Type B pancreatic cell (in vitro differentiated cells): ENCODE results near the gene EIF4G3. TPM values are rescaled to one million over a fixed set of nuclear protein-coding genes. Genes with fewer than 3 reads are reported as not detected.
"Not testable (repeated sequence)": the region's sequence is repeated elsewhere in the genome, so short reads cannot be mapped to it uniquely, and the experiment has no call there.

Experiments used
- DNase-seq: peaks from one replicate; pipeline ENCODE4 v3.0.0; 2021; ENCODE audit warnings: mixed read lengths; ENCODE audit not compliant: unreplicated experiment; ENCODE audit errors: extremely low spot score
- H3K27ac Mint-ChIP-seq: 2 replicates; pipeline ENCODE4 v1.8.0; 2021; ENCODE audit warnings: mild to moderate bottlenecking, mixed read lengths
- H3K27me3 Mint-ChIP-seq: 2 replicates; pipeline ENCODE4 v1.8.0; 2021; ENCODE audit warnings: mixed read lengths
- H3K36me3 Mint-ChIP-seq: 2 replicates; pipeline ENCODE4 v1.8.0; 2021; ENCODE audit warnings: mixed read lengths
- H3K4me1 Mint-ChIP-seq: one replicate; pipeline ENCODE4 v1.8.0; 2021; ENCODE audit warnings: mixed read lengths; ENCODE audit not compliant: unreplicated experiment
- H3K4me3 Mint-ChIP-seq: 2 replicates; pipeline ENCODE4 v1.8.0; 2021; ENCODE audit warnings: mild to moderate bottlenecking, mixed read lengths
- H3K9me3 Mint-ChIP-seq: 2 replicates; pipeline ENCODE4 v1.8.0; 2021; ENCODE audit warnings: mixed read lengths
- total RNA-seq: library from RNA; stranded (reverse); gene quantifications from 2 replicates; pipeline ENCODE4 v1.2.1, GENCODE V29; 2021; ENCODE audit warnings: low replicate concordance
- TF ChIP-seq, protein P1 (sequence below): fragments of 200-600 bp; sonication (generic); conservative IDR thresholded peaks from 2 replicates; pipeline ENCODE4 v1.5.0; 2021; ENCODE audit warnings: antibody characterized with exemption, mild to moderate bottlenecking

The EIF4G3 gene
- total RNA-seq, 1 donor from 2014 or later, result 71.5 TPM

DNA sequence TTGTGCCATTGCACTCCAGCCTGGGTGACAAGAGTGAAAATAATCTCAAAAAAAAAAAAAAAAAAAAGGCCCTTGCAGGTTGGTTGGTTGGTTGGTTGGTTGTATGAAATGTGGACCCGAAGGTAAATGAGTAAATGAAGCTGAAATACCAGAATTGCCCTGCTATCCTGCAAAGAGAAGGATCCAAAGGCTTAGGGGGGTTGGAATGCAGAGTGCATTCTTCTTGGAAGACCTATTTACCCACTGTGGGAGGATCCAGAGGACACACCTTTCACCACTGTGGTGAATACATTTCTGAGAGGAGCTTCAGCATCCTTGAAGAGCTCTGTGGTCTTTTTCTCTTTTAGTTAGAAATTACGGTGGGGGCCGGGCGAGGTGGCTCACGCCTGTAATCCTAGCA, 28.7 kb upstream of the EIF4G3 start:
- Mint-ChIP-seq H3K27me3 (no peaks in the 10 kb centered on the region), H3K9me3 (no peaks in the 10 kb centered on the region), H3K36me3 (no peaks in the 10 kb centered on the region), H3K27ac (no peak overlapping the region), H3K4me1 (no peaks in the 10 kb centered on the region), H3K4me3 (no peak overlapping the region)
- TF ChIP-seq, protein P1, sequence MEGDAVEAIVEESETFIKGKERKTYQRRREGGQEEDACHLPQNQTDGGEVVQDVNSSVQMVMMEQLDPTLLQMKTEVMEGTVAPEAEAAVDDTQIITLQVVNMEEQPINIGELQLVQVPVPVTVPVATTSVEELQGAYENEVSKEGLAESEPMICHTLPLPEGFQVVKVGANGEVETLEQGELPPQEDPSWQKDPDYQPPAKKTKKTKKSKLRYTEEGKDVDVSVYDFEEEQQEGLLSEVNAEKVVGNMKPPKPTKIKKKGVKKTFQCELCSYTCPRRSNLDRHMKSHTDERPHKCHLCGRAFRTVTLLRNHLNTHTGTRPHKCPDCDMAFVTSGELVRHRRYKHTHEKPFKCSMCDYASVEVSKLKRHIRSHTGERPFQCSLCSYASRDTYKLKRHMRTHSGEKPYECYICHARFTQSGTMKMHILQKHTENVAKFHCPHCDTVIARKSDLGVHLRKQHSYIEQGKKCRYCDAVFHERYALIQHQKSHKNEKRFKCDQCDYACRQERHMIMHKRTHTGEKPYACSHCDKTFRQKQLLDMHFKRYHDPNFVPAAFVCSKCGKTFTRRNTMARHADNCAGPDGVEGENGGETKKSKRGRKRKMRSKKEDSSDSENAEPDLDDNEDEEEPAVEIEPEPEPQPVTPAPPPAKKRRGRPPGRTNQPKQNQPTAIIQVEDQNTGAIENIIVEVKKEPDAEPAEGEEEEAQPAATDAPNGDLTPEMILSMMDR, result no peak
- DNase-seq, result no peak

DNA sequence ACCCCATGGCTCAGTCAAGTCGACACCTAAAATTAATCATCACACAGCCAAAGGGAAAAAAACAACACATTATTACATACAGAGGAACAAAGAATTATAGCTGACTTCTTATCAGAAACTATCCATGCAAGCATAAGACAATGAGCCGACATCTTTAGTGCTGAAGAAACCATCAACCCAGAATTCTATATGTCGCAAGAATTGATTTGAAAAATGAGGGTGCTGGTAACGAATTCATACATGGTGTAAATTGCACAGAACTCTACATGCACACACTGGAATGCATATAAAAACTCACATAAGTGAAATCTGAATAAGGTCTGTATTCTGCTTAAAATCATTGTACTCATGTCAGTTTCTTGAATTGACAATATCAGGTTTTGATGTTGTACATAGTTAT, 25.0 kb upstream of the EIF4G3 start:
- Mint-ChIP-seq H3K27me3 (peaks cover 4% of the 10 kb centered on the region), H3K27ac (no peak overlapping the region), H3K4me1 (no peaks in the 10 kb centered on the region), H3K36me3 (no peaks in the 10 kb centered on the region), H3K9me3 (no peaks in the 10 kb centered on the region), H3K4me3 (no peak overlapping the region)
- DNase-seq, result no peak
- TF ChIP-seq, protein P1, result no peak

DNA sequence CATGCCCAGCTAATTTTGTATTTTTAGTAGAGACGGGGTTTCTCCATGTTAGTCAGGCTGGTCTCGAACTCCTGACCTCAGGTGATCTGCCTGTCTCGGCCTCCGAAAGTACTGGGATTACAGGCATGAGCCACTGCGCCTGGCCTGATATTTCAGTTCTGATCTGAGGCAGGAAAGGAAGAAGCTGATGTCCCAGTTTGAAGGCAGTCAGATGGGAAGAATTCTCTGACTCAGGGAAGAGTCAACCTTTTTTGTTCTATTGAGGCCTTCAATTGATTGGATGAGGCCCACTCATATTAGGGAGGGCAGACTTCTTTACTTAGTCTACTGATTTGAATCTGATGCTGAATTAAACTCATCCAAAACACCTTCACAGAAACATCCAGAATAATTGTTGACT, 24.5 kb upstream of the EIF4G3 start:
- H3K27ac Mint-ChIP-seq, H3K27me3 Mint-ChIP-seq: not testable (repeated sequence)

DNA sequence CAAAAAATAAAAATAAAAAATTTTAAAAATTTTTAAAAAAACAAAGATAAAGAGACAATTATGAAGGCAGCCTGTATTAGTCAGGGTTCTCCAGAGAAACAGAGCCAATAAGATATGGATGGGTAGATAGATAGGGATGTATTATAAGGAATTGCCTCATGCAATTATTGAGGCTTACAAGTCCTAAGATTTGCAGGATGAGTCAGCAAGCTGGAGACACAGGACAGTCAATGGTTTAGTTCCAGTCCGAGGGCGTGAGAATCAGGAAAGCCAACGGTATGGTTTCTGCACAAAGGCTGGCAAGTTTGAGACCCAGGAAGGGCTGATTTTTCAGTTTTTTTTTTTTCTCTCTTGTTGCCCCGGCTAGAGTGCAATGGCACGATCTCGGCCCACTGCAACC, 24.1 kb upstream of the EIF4G3 start:
- H3K27me3 Mint-ChIP-seq, result peaks cover 4% of the 10 kb centered on the region
- TF ChIP-seq, protein P1, result no peak
- H3K27ac Mint-ChIP-seq, result no peak overlapping the region
- no peaks in the 10 kb centered on the region for H3K4me1 Mint-ChIP-seq
- H3K4me3 Mint-ChIP-seq, result no peak overlapping the region
- no peaks in the 10 kb centered on the region for H3K36me3 Mint-ChIP-seq
- H3K9me3 Mint-ChIP-seq, result no peaks in the 10 kb centered on the region
- DNase-seq, result no peak

More for the DNA sequence above, 24.5 kb upstream of the EIF4G3 start:
- not testable (repeated sequence) for H3K36me3 Mint-ChIP-seq, H3K4me1 Mint-ChIP-seq, H3K9me3 Mint-ChIP-seq, H3K4me3 Mint-ChIP-seq, DNase-seq

DNA sequence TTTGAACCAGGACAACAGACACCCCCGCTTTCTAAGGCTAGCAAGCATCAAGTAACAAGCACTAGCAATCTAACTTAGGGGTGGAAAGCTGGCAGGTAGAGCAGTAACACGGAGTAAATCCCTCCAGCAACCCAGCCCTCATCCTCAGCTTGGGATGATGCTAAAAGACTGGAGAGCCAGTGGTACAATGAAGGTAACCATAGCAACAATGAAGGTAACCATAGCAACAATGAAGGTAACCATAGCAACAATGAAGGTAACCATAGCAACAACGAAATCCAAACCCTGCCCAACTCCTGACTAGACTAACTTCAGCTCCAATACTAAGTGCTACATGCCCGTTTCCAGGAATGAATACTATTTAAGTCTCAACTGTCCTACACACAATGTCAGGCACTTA, 22.2 kb upstream of the EIF4G3 start:
- no peak overlapping the region for H3K27ac Mint-ChIP-seq
- no peak for DNase-seq
- peaks cover 8% of the 10 kb centered on the region for H3K27me3 Mint-ChIP-seq
- H3K9me3 Mint-ChIP-seq, result no peaks in the 10 kb centered on the region
- H3K4me3 Mint-ChIP-seq, result no peak overlapping the region
- TF ChIP-seq, protein P1, result no peak
- H3K4me1 Mint-ChIP-seq, result peaks cover 5% of the 10 kb centered on the region
- H3K36me3 Mint-ChIP-seq, result no peaks in the 10 kb centered on the region

DNA sequence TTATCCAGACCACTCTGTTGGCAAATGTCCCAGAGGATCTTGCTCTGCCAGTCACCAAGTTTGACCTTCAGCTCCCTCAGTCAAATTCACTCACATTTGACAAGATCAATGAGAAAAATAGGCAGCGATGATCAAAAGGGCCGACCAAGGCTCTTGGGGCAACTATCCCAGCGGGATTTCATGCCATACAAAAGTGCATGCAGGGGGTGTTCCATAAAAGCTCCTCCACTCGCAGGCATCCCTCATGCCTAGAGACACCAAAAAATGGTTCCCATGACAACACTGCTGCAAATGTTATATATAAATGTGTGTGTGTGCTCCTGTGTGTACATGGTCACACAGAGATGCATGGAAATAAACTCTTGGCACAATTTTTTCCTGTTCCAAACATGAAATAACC, 16.2 kb upstream of the EIF4G3 start:
- no peak overlapping the region for H3K4me3 Mint-ChIP-seq
- H3K27me3 Mint-ChIP-seq, result peaks cover 21% of the 10 kb centered on the region
- H3K4me1 Mint-ChIP-seq, result peaks cover 16% of the 10 kb centered on the region
- TF ChIP-seq, protein P1, result no peak
- H3K27ac Mint-ChIP-seq, result no peak overlapping the region
- no peaks in the 10 kb centered on the region for H3K9me3 Mint-ChIP-seq
- DNase-seq, result no peak
- H3K36me3 Mint-ChIP-seq, result no peaks in the 10 kb centered on the region
